ENCODE measurements around the gene TMEM141. TPM values are rescaled to one million over a fixed set of nuclear protein-coding genes. Genes with fewer than 3 reads are reported as not detected.

Gene TMEM141
- total RNA-seq, 4 donors from 2014 or later, result 179 to 392 (median 224) TPM

GRCh38 chr9:136744773-136745172 is 46.4 kb upstream of the TMEM141 start:
- Histone ChIP-seq H3K27me3 (peaks cover 49% of the 10 kb centered on the region), H3K4me1 (peaks cover 6 to 21% (median 13%) of the 10 kb centered on the region in 4 donors), H3K27ac (no peak overlapping the region), H3K36me3 (no peaks in the 10 kb centered on the region), H3K9me3 (no peaks in the 10 kb centered on the region), H3K4me3 (no peak overlapping the region)
- 77% methylated on average over 7 of the region's 18 CpGs; no CpG with 5 or more reads in 1 of the 2 donors for WGBS, 2 donors (ENCODE audit: low coverage in 1 of 2)
- in situ Hi-C loops (cut with MboI; ENCODE audit: low pct_ligation_motif_present in 1 of 4, low pct_unique_long_range_greater_than_20kb in 1 of 4, low sequenced_read_pairs in 3 of 4), result no loop called here
- TF ChIP-seq EP300 (IDR thresholded peaks at IDR 0.05; ENCODE audit: low read depth), result no peak
- no peak for TF ChIP-seq POLR2AphosphoS5 (IDR thresholded peaks at IDR 0.05)
- DNase-seq, result no peak
- intact Hi-C loops (cut with DNase I; ENCODE audit: low total_unique reads), result no loop called here

- no peak overlapping the region for H3K4me3 ChIP-seq
- intact Hi-C loops (cut with DNase I; ENCODE audit: low total_unique reads), result no loop called here
- 86% methylated on average over 23 of the region's 23 CpGs; no CpG with 5 or more reads in 1 of the 2 donors for WGBS, 2 donors (ENCODE audit: low coverage in 1 of 2)
These were observed 45.6 kb upstream of the TMEM141 start for GRCh38 chr9:136745389-136746154.

GRCh38 chr9:136746155-136746490 is 45.0 kb upstream of the TMEM141 start:
- no peak for DNase-seq
- in situ Hi-C loops (cut with MboI; ENCODE audit: low pct_ligation_motif_present in 1 of 4, low pct_unique_long_range_greater_than_20kb in 1 of 4, low sequenced_read_pairs in 3 of 4), result no loop called here
- WGBS, 2 donors (ENCODE audit: low coverage in 1 of 2), result 62% methylated on average over 14 of the region's 22 CpGs; no CpG with 5 or more reads in 1 of the 2 donors
- Histone ChIP-seq H3K4me3 (no peak overlapping the region), H3K9me3 (no peaks in the 10 kb centered on the region), H3K4me1 (peaks cover 4 to 17% (median 11%) of the 10 kb centered on the region in 4 donors), H3K27me3 (peaks cover 41% of the 10 kb centered on the region), H3K36me3 (no peaks in the 10 kb centered on the region), H3K27ac (no peak overlapping the region)
- intact Hi-C loops (cut with DNase I; ENCODE audit: low total_unique reads), result no loop called here
- TF ChIP-seq POLR2A (IDR thresholded peaks at IDR 0.05), result no peak
- TF ChIP-seq POLR2AphosphoS5 (IDR thresholded peaks at IDR 0.05), result no peak
- TF ChIP-seq EP300 (IDR thresholded peaks at IDR 0.05; ENCODE audit: low read depth), result no peak
- no peak for TF ChIP-seq CTCF (IDR thresholded peaks at IDR 0.05)

More at GRCh38 chr9:136745389-136746154, 45.6 kb upstream of the TMEM141 start:
- peaks cover 6 to 21% (median 13%) of the 10 kb centered on the region in 4 donors for H3K4me1 ChIP-seq
- peaks cover 46% of the 10 kb centered on the region for H3K27me3 ChIP-seq
- no peak overlapping the region for H3K27ac ChIP-seq
- DNase-seq, result no peak
- H3K36me3 ChIP-seq, result no peaks in the 10 kb centered on the region
- in situ Hi-C loops (cut with MboI; ENCODE audit: low pct_ligation_motif_present in 1 of 4, low pct_unique_long_range_greater_than_20kb in 1 of 4, low sequenced_read_pairs in 3 of 4), result no loop called here
- TF ChIP-seq POLR2AphosphoS5 (IDR thresholded peaks at IDR 0.05) (no peak), EP300 (IDR thresholded peaks at IDR 0.05; ENCODE audit: low read depth) (no peak), POLR2A (IDR thresholded peaks at IDR 0.05) (no peak), CTCF (IDR thresholded peaks at IDR 0.05) (no peak)
- no peaks in the 10 kb centered on the region for H3K9me3 ChIP-seq

GRCh38 chr9:136746621-136747020 is 44.5 kb upstream of the TMEM141 start:
- Histone ChIP-seq H3K4me3 (no peak overlapping the region), H3K36me3 (no peaks in the 10 kb centered on the region), H3K9me3 (no peaks in the 10 kb centered on the region), H3K4me1 (peaks cover 0 to 12% (median 8%) of the 10 kb centered on the region in 4 donors), H3K27me3 (peaks cover 36% of the 10 kb centered on the region), H3K27ac (no peak overlapping the region)
- in situ Hi-C loops (cut with MboI; ENCODE audit: low pct_ligation_motif_present in 1 of 4, low pct_unique_long_range_greater_than_20kb in 1 of 4, low sequenced_read_pairs in 3 of 4), result no loop called here
- WGBS, 2 donors (ENCODE audit: low coverage in 1 of 2), result 90% methylated on average over 18 of the region's 18 CpGs; no CpG with 5 or more reads in 1 of the 2 donors
- no peak for TF ChIP-seq POLR2AphosphoS5 (IDR thresholded peaks at IDR 0.05)
- no peak for TF ChIP-seq EP300 (IDR thresholded peaks at IDR 0.05; ENCODE audit: low read depth)
- TF ChIP-seq POLR2A (IDR thresholded peaks at IDR 0.05), result no peak
- TF ChIP-seq CTCF (IDR thresholded peaks at IDR 0.05), result no peak
- no peak for DNase-seq
- intact Hi-C loops (cut with DNase I; ENCODE audit: low total_unique reads), result no loop called here
